Coronary artery (tissue), 2 donors: ENCODE measurements around the gene CREB1.
A peak's percentile ranks its signal among the peaks of the same experiment; 100 is the strongest.

Experiments used
- DNase-seq: peaks from one replicate; pipeline ENCODE4 v3.0.0-alpha.2; 2017; ENCODE audit warnings: low spot score
- H3K27ac ChIP-seq, 2 donors: fragments of 200-600 bp; sonication (generic); one replicate each; pipeline ENCODE4 v1.5.1; 2016 to 2019
- H3K4me3 ChIP-seq: fragments of 200-600 bp; sonication (generic); 2 replicates; pipeline ENCODE4 v1.5.1; 2016; ENCODE audit warnings: mild to moderate bottlenecking, moderate library complexity
- CTCF ChIP-seq: fragments of 200-600 bp; sonication (generic); IDR thresholded peaks from one replicate; pipeline ENCODE4 v1.5.1; 2019; ENCODE audit warnings: antibody characterized with exemption

The CREB1 gene

GRCh38 chr2:207484444-207485391, 45.0 kb upstream of the CREB1 start:
- Histone ChIP-seq H3K27ac (no peak overlapping the region), H3K4me3 (no peak overlapping the region)
- DNase-seq: peak; percentile 0
- no peak for TF ChIP-seq CTCF

- no peak for TF ChIP-seq CTCF
- Histone ChIP-seq H3K4me3 (no peak overlapping the region), H3K27ac (no peak overlapping the region)
- DNase-seq: no peak
Observed at GRCh38 chr2:207487650-207488311, 42.0 kb upstream of the CREB1 start.

- Histone ChIP-seq H3K27ac (no peak overlapping the region), H3K4me3 (no peak overlapping the region)
- no peak for TF ChIP-seq CTCF
- DNase-seq: no peak
Observed at GRCh38 chr2:207489251-207489650, 40.5 kb upstream of the CREB1 start.

DNA sequence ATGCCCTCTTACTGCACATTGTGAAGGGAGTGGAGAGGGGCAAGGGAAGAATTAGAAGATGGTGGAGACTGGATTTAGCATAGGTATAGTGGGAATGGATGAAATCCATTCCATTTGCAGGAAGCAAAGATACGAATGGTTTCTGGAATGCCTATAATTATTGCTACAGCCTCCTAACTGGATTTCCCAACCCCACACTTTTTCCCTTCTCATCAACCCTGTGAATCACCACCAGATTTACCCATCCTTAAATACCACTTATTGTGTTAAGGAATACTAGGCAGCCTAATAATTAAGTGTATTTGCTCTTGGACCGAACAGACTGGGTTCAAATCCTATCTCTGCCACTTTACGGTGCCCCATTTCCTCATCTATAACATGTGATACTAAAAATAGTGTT, 39.3 kb upstream of the CREB1 start:
- TF ChIP-seq CTCF: no peak
- Histone ChIP-seq H3K4me3 (no peak overlapping the region), H3K27ac (no peak overlapping the region)
- no peak for DNase-seq

DNA sequence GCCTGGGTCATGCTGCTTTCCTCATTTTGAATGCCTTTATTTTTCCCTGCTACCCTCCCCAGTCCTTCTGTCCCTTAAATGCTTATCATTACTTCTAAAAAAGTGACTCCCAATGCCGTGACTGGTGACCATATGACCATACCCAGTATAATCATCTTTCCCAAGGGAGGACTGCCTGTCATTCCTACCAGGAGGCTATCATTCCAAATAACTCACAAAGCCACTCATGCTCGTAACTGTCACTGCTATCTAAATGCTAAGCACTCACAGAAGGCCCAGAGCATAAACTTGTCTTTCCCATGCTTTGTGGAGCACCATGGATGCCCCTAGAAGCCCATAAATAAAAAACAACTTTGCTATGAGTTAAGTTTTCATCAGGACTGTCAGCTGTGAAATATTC, 38.7 kb upstream of the CREB1 start:
- H3K4me3 ChIP-seq: no peak overlapping the region
- H3K27ac ChIP-seq: no peak overlapping the region
- no peak for TF ChIP-seq CTCF
- DNase-seq: no peak

GRCh38 chr2:207491956-207492355, 37.8 kb upstream of the CREB1 start:
- H3K4me3 ChIP-seq: no peak overlapping the region
- no peak for TF ChIP-seq CTCF
- H3K27ac ChIP-seq: no peak overlapping the region
- DNase-seq: no peak

DNA sequence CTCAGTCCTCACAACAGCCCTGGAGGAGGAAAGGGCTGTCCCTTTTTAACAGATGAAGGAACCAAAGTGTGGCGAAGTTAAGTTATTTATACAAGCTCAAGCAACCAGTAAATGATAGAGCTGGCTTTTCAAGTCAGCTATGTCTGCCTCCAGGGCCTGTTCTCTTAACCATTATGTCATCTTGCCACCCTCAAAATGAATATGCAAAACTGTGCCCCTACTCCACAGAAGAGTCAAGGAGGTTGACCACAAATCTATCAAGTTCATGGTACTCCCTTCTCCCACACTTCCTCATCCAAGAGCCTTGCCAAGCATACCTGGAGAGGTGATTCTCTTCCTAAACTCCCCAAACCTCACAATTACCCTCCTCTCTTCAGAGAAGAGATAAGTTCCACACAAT, 37.3 kb upstream of the CREB1 start:
- DNase-seq: no peak
- no peak overlapping the region for H3K27ac ChIP-seq
- H3K4me3 ChIP-seq: no peak overlapping the region
- no peak for TF ChIP-seq CTCF
